22Rv1 (cell line): Measurements from ENCODE around the gene THBS3.

Experiments used
- CTCF ChIP-seq: fragments of 450-650 bp; IDR thresholded peaks from 2 replicates; pipeline ENCODE4 v1.5.1; 2017; ENCODE audit warnings: mild to moderate bottlenecking
- ZFX ChIP-seq: fragments of 450-650 bp; IDR thresholded peaks from 2 replicates; pipeline ENCODE4 v1.6.1; 2017; ENCODE audit warnings: antibody characterized with exemption, borderline replicate concordance

DNA sequence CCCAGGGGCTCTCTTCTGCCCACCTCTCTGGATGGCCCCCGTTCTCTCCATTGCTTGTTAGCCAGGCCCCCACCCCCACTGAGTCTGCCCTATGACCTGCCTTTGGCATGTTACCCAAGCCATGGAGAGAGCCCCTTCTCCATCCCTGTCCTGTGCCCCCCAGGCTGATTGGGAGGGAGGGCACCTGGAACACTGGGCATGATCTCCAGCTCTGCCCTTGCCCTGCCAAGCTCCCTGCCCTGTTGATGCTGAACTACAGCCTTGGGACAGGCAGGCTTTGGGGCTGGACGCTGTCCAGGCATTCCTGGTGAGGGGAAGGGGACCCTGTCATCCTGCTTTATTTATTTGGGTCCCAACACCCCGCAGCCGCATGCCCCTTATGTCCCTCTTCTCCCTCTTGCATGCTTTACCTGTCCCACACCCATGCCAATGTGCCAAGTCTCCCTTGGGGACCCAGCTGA is 23.3 kb downstream of the THBS3 start:
- TF ChIP-seq CTCF: no peak
- TF ChIP-seq ZFX: no peak
